PFSK-1 (cell line): ENCODE results near the gene BARHL1.

Source experiments
- POLR2AphosphoS5 ChIP-seq: IDR thresholded peaks from 2 replicates; pipeline ENCODE4 v1.6.1; 2012; ENCODE audit warnings: low read depth, mild to moderate bottlenecking, control low read depth, low read length, moderate library complexity
- TAF1 ChIP-seq: IDR thresholded peaks from 2 replicates; pipeline ENCODE4 v1.6.1; 2012; ENCODE audit warnings: low read length, control low read depth, borderline replicate concordance; ENCODE audit not compliant: insufficient read depth
- TF ChIP-seq, protein P1 (sequence below), 2 experiments: IDR thresholded peaks; 2 replicates each; pipeline versions ENCODE4 v1.6.1 to v1.8.0; 2011 to 2012; ENCODE audit warnings: low read depth in 2 of 2, low read length in 2 of 2, control low read depth in 1 of 2, inconsistent platforms in 1 of 2, mild to moderate bottlenecking in 1 of 2, moderate library complexity in 1 of 2; ENCODE audit not compliant: insufficient read depth in 1 of 2

- no peak for TF ChIP-seq POLR2AphosphoS5
- TF ChIP-seq TAF1 = no peak
- TF ChIP-seq, protein P1, sequence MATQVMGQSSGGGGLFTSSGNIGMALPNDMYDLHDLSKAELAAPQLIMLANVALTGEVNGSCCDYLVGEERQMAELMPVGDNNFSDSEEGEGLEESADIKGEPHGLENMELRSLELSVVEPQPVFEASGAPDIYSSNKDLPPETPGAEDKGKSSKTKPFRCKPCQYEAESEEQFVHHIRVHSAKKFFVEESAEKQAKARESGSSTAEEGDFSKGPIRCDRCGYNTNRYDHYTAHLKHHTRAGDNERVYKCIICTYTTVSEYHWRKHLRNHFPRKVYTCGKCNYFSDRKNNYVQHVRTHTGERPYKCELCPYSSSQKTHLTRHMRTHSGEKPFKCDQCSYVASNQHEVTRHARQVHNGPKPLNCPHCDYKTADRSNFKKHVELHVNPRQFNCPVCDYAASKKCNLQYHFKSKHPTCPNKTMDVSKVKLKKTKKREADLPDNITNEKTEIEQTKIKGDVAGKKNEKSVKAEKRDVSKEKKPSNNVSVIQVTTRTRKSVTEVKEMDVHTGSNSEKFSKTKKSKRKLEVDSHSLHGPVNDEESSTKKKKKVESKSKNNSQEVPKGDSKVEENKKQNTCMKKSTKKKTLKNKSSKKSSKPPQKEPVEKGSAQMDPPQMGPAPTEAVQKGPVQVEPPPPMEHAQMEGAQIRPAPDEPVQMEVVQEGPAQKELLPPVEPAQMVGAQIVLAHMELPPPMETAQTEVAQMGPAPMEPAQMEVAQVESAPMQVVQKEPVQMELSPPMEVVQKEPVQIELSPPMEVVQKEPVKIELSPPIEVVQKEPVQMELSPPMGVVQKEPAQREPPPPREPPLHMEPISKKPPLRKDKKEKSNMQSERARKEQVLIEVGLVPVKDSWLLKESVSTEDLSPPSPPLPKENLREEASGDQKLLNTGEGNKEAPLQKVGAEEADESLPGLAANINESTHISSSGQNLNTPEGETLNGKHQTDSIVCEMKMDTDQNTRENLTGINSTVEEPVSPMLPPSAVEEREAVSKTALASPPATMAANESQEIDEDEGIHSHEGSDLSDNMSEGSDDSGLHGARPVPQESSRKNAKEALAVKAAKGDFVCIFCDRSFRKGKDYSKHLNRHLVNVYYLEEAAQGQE (IDR thresholded peaks at IDR 0.05; ENCODE audit: insufficient read depth in 1 of 2, low read depth in 2 of 2, low read length in 2 of 2) = no peak
These were observed 40.3 kb upstream of the BARHL1 start for GRCh38 chr9:132541870-132542830.
